ENCODE results near the gene PSMA4.
"Not testable (repeated sequence)": the region's sequence is repeated elsewhere in the genome, so short reads cannot be mapped to it uniquely, and the experiment has no call there.

The PSMA4 gene

DNA sequence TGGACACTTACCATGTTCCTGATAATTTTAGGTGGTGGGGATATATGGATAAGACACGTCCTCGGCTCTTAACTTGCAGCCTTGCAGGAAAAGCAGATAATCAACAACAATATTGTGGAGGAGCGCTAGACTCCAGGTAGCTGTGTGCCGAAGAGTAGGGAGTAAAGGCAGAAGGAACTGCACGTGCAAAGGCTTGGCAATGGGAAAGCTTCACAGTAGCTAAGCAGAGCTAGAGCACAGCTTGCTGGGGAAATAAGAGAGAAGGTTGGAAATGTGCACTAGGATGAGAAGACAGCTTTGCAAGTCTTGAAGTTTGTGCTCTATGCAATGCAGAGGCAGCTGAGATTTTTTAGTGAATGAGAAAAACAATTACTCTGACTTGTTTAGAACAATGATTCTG, 12.4 kb downstream of the PSMA4 start:
- no peak for DNase-seq

DNA sequence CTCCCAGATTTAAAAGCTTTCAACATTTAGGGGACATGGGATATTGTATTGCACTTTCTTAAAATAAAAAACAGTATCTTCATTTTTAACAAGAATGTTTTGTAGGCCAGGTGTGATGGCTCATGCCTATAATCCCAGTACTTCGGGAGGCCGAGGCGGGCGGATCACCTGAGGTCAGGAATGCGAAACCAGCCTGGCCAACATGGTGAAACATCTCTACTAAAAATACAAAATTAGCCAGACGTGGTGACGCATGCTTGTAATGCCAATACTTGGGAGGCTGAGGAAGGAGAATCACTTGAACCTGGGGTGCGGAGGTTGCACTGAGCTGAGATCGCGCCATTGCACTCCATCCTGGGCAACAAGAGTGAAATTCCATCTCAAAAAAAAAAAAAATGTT, 20.0 kb downstream of the PSMA4 start:
- DNase-seq = not testable (repeated sequence)

DNA sequence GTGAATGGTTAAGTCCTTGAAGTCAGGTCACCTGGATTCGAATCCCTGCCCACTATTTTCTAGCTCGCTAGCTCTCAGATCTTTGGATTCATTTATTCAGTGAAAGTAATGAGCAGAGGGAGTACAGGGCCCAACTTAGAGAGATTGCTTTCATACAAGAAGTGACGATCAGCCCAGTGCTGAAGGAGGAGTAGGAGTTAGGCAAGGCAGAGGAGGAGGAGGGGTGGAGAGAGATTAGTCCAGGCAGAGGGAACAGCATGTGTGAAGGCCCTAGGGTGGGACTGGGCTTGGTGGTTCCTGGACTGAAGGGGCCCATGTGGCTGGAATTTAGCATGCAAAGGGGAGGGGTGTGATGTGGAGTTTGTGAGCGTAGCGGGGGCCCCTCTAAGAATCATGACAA, 21.2 kb downstream of the PSMA4 start:
- no peak for DNase-seq

DNA sequence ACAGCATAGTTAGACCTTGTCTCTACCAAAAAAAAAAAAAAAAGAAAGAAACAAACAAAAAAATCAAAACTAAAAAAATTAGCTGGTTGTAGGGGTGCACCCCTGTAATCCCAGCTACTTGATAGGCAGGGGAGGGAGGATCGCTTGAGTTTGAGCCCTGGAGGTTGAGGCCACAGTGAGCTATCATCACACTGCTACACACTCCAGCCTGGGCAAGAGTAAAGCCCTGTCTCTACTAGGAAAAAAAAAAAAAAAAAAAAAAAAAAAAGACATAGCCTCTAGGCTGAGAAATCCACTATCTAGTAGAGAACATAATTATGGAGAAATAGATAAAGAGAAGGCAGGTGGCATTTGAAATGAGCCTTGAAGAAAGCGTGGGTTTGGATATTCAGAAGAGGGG, 22.8 kb downstream of the PSMA4 start:
- no peak for DNase-seq

DNA sequence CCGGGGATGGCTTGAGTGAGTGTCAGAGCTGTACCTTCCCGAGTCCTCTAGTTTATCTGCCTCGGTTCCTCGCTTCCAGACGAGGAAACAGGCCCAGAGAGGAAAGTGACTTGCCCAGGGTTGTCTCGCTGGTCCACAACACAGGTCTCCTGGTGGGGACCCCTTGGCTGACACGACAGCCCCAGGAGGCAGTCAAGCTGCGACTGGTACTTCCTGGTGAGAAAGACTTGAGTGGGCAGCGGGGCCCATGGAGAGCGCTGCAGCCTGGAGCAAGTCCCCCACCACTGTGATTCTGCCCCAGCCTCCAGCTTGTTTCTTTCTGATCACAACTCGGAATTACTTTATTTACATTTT, 24.5 kb downstream of the PSMA4 start:
- no peak for DNase-seq

DNA sequence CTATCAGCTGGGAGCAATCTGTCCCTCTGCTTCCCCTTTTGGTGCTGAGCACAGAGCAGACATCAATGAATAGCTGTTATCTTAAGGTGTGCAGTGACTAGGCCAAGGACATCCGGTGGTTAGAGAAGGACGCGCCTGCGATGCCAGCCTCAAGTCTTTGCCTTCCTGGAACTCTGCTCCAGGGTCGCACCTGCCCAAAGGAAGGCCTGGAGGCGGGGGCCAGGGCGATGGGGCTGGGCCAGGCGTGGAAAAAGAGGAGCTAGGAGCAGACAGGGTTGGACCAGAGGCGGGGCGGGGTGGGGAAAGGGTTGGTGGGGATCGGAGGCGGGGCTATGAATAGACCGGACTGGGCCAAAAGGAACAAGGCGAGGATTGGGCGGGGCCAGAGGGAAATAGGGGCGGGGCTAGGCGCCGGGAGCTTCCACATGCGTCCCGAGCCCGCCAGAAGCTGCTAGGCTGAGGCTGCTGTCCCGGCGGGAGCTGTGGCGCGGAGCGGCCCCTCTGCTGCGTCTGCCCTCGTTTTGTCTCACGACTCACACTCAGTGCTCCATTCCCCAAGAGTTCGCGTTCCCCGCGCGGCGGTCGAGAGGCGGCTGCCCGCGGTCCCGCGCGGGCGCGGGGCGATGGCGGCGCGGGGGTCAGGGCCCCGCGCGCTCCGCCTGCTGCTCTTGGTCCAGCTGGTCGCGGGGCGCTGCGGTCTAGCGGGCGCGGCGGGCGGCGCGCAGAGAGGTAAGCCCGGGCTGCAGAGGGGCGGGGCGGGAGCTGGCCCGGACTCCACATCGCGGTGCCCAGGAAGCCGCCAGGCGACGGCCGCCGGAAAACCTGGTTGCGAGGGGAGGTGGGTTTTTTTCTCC, 25.1 kb downstream of the PSMA4 start, which contains the start of gene CHRNA5:
TSS of gene CHRNA5 (plus strand) at position 424 of the 854 bp plus-strand sequence. CDS start at position 624, 200 bp downstream.
- DNase-seq = peak; percentile 31

DNA sequence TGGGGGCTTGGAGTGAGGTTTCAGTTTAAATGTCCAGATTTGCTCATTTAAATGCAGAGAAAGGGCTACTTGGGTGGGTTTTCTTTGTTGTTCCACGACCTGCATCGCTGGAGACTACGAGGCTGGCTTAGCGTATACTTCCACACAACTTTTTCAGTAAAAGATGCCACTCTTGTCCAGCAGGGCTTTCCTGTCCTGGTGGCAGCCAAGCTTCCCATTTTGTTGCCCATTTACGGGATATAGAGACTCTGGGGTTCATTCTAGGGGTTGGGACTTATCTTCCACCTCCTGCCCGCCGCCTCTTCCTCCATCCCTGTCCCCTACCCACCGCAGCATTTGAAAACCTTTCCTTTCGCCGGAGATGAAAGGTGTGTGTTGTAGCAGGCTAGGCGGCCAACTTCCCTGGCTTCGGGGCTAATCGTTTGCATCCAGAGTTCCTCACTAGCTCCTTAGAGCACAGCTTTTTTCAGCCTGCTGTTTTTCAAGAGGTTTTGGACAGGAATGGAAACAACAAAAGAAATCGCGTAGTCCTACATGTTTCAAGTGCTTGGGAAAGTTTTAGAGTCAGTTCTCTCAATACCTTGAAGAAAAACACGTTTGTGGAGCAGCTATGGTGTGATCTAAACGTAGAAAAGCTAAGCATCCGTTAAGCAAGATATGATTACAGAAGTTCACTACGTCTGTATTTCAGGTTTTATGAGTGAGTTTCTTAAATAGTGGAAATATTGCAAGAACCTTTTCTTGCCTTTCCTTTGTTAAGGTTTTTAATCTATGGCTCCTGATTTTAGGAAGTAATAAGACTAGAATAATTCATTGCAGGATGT, 25.9 kb downstream of the PSMA4 start:
- no peak for DNase-seq

DNA sequence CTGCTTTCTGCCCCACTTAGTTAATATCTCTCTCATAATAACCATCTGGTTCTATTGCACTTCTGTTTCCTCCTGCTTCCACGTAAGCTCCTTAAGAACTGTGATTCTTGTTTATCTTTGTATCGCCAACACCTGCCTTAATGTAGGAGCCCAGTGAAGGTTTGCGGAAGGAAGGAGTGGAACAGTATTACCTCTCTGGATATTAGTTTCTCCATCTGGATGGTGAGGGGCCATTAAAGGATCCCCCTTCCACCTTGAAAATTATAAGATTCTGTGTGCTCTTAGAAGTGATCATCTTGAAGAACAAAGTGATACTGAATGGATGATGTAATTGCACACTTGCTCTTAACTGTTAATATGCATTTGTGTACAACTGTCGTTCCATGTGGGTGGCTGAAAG, 27.3 kb downstream of the PSMA4 start:
- no peak for DNase-seq

DNA sequence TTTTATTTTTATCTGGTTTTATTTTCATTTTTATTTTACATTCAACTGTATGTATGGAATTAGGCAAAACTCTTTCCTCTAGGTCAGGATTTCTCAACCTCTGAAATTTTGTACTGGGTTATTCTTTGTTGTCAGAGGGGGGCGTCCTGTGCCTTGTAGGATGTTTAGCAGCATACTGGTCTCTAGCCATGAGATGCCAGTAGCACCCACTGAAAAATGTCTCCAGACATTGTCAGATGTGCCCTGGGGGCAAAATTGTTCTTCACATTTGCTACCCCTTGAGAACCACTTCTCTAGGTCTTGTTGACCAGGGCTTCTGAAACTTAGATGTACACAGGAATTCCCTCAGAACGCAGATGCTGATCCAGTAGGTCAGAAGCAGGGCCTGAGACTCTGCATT, 30.5 kb downstream of the PSMA4 start:
- DNase-seq = no peak

DNA sequence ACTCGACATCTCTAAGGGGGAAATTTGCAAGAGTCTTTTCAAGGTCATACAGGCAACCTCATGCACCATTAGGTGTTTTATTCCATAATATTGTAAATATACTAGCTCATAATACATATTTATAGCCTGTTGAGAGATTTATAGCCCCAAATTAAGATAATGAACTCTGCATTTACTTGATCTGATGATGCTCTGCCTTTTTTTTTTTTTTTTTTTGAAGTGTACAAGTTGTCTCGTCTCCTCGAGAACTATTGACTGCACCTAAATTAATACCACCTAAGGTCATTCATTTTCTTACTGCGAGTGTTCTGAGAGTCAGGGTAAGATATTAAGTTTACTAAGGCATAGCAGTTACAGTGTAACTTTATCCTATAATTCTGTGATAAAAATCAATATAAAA, 31.1 kb downstream of the PSMA4 start:
- no peak for DNase-seq

DNA sequence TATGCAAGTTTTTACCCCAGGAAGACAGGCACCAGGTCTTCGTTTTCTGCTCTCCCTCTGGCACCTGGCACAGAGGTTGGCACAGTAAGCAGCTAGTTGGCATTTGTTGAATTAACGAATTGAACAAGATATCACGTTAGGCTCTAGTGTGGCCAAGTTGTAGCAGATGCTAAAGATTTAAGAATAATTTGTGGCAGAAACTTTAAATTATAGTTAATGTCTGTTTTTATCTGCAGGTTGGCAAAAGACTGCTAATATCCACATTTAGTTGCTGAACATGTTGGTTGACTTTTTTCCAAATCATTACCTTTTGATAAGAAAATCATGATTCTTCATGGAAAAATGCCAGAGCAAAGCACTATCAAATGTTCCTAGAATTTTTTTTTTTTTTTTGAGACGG, 33.2 kb downstream of the PSMA4 start:
- DNase-seq = no peak

DNA sequence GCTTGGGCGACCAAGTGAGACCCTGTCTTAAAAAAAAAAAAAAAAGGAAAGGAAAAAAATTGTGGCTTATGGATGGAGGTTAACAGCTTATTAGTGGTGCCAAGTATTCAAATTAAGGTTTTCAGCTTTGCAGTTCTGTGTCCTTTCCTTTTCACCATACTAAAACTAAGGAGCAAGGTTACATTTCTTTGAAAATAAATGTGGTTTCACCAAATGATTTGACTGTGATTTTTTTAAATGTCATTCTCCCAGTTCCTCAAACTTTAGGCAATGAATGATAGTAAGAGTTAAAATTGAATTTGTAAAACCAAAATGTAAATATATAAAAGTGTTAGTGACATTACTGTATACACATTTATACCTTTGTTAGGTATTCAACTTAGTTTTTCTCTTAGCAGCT, 34.7 kb downstream of the PSMA4 start:
- no peak for DNase-seq

DNA sequence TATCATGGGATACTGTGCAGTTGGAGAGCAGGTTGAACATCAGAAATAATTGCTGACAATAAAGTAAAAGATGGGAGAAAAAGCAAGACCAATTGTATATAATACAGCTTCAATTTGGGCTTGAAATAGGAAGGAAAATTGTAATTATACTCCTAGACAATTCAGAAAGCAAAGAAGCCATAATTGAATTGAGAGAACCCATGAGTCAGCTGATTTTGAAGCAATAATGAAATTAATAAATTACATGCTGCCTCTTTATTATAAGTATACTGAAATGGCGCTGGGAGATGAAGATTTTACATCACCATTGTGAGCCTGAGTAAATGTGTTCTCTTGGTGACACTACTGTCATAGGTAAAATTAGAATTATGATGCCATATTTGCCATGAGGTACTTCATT, 57.3 kb downstream of the PSMA4 start:
- DNase-seq = no peak

DNA sequence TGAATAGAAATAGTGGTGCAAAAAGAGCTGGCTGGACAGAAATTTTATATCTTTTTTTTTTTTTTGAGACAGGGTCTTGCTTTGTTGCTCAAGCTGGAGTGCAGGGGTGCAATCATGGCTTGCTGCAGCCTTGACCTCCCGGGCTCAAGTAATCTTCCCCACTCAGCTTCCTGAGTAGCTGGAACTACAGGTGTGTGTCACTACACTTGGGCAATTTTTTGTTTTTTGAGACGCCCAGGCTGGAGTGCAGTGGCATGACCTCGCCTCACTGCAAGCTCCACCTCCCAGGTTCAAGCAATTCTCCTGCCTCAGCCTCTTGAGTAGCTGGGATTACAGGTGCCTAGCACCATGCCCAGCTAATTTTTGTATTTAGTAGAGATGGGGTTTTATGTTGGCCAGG, 58.1 kb downstream of the PSMA4 start:
- DNase-seq = no peak

DNA sequence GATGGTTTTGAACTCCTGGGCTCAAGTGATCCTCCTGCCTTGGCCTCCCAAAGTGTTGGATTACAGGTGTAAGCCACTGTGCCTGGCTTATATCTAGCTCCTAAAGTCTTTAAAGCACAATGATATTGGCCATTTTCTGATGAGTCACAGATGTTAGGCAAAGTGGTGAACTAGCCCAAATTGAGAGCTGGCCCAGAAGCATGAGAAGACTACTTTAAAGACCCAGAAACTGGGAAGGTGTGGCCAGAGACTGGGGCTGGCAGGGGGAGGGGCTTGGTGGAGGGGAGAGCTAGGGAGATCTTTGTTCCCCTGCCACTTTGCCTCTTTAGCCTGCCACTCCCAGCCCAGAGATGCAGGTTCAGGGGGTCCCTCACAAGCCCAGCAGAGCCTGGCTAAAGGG, 58.9 kb downstream of the PSMA4 start:
- DNase-seq = no peak
